CD4-positive, alpha-beta T cell treated with Interleukin-2 at 100 ng/mL for 4 hours (primary cell): ENCODE results near the gene SLC25A21.
"Not testable (repeated sequence)": the region's sequence is repeated elsewhere in the genome, so short reads cannot be mapped to it uniquely, and the experiment has no call there.

ENCODE experiments used
- DNase-seq: peaks from one replicate; pipeline ENCODE4 v3.0.0-alpha.2; 2020; ENCODE audit warnings: low spot score

The SLC25A21 gene

DNA sequence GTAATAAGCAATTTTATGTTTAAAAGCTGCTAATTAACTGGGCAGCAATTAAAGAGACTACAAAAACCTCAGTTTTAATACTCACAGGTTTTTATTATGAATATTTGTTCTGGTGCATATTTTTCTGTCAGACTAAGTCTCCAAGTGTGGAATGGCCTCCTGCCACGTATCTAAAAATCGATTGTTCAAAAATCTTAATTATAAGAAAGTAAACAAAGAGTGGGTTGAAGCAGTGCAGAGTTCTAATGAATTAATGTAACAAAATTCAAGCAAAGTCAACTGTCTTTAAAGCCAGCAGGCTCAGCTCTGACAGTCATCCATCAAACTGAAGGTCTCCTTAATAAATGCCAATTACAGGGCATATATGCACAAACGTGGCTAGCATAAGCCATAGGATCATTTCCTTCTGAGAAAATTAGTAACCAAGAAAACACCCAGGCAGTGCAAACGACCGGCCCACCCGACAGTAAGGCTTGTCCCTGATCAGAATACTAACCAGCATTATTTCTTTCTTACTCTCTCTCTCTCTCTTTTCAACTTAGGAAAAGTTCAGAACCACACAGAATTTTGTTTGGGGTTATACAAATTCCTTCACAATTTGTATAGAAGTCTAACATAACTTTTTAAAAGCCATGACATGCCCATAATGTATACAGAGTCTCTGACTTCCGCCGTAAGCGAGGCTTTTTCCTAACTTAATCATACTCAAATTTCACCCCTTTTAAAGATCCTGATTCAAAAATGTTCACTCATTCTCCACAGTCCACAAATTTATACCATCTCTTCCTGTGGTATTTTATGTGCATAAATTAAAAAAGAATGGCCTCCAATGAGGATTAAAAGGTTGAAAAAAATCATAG lies 83.8 kb downstream of the SLC25A21 start:
- DNase-seq: no peak

DNA sequence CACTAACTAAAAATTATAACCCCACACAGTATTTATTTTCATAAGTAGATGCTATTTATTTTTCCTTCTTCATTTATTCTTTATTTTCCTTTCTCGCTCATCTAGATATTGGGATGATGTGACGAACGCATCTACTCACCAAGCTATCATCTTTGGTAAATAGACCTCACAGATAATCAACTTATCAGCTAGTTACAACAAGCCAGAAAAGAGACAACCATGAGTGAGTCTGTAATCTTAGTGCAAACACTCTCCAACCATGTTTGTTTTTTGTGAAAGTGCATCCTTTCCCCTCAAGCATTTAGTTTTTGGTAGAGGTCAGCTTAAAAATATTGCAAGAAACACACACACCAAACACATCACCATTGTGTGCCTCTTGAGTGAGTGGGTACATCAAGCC lies 84.9 kb downstream of the SLC25A21 start:
- DNase-seq: no peak

- no peak for DNase-seq
Measured at GRCh38 chr14:37083599-37083998, 88.8 kb downstream of the SLC25A21 start.

GRCh38 chr14:37082449-37082848 lies 90.0 kb downstream of the SLC25A21 start:
- DNase-seq: no peak

- DNase-seq: no peak
Measured at GRCh38 chr14:37081856-37082255, 90.5 kb downstream of the SLC25A21 start.

DNA sequence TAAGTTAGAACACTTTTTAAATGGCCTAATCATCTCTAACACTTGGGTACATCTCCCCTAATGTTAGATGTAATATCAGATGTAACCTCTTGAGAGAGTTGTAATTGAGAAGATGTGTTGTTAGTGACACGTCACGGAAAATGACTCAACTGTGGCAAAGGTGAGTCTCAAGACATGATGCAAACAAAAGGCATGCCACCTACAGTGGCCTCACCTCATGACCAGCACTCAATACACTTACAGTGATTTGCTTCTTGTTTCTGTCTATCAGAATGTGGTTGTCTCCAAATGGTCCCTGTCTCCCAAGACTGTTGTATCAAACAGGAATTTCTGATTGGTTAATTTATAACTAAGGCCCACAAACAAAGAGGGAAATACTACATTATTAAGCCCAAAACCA lies 91.2 kb downstream of the SLC25A21 start:
- no peak for DNase-seq

DNA sequence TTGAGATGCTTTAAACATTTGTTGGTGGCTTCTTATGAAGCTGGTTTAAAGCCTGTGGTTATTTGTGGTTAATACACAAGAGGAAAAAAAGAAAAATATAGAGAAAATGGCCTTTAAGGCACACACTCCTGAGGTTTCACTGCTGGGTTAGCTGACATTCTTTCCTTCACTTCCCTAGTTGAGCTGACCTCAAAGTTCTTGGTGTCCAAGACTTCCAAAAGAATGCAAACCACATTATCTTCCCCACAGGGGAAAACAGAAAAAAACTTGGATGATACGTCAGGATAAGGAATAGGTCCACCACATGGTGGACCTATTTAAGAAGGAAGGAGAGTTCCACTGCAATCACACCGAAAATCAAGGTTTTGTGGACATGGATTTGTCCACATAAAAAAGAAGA lies 94.3 kb downstream of the SLC25A21 start:
- no peak for DNase-seq

DNA sequence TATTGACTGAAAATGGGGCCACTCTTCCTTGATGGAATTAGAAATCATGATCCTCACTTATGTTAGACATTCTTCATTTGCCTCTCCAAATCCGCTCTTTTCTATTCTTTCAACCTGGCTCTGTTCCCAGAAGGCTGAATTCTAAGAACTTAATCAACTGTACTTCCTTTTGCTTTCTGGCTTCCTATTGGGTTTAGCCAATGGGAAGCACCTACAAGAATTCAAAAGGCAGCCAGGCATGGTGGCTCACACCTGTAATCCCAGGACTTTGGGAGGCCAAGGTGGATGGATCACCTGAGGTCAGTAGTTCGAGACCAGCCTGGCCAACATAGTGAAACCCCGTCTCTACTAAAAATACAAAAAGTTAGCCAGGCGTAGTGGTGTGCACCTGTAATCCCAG lies 98.1 kb downstream of the SLC25A21 start:
- DNase-seq: not testable (repeated sequence)

GRCh38 chr14:37063467-37064240 lies 108.8 kb downstream of the SLC25A21 start:
- DNase-seq: no peak

DNA sequence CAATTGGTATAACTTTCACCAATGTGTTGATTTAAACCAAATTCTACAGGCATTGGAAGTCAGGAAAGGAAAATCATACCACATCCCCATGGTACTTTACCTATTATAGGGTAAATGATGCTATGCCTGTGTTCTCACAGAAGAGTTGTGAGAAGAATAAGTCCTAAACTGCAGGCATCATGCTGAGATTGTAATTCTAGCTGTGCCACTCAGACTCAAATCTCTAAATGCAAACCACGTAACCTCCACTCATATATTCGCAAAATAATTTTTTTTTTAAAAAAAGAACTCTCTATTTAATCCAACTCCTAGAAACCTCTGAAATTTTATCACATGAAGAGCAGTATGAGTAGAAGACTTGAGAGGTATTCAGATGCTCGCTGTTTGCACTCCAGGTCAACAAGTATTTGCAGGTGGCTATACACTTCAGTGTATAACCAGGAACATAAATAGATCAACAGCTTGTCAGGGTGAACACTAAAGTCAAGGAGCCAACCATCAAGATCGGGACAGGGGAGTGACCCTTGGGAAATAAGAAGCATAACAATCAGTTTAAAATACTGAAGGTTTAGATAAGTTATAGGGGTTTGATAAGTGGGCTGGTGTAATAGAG lies 110.1 kb downstream of the SLC25A21 start:
- no peak for DNase-seq

- DNase-seq: no peak
Measured at GRCh38 chr14:37061697-37062096, 110.7 kb downstream of the SLC25A21 start.

GRCh38 chr14:37060496-37061260 lies 111.7 kb downstream of the SLC25A21 start:
- DNase-seq: no peak

DNA sequence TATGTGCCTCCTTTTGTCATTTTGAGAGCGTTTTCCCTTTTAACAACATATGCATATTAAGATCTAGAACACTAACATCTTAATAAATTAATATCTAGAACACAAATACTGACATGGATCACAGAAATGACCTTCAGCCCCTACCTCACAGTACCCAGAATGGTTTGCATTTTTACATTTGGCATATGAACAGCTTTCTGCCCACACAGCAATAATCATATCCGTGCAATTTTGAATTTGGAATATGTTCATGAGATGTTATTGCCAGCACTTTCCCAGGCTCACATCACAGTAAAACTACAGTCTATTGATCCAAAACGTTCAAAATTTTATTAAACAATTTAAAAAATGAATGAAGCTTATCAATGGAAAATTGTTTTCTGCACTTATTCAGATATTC lies 114.6 kb downstream of the SLC25A21 start:
- no peak for DNase-seq

- DNase-seq: no peak
Measured at GRCh38 chr14:37056473-37056872, 115.9 kb downstream of the SLC25A21 start.

GRCh38 chr14:37054869-37055268 lies 117.5 kb downstream of the SLC25A21 start:
- no peak for DNase-seq

DNA sequence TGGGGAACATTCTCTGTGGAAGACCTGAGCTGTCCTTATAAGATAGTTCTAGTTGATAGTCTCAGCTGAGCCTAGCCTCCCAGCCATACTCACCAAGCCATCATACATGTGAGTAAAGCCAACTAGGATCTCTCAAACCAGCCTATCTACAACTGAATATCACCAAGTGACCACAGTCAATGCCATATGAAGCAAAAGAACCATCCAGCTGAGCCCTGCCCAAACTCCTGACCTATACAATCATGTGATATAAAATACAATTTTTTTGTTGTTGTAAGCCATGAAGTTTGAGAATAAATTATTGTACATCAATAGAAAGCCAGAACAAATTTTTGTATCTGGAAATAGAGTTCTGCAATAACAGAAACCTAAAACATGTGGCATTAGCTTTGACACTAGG lies 118.3 kb downstream of the SLC25A21 start:
- no peak for DNase-seq

DNA sequence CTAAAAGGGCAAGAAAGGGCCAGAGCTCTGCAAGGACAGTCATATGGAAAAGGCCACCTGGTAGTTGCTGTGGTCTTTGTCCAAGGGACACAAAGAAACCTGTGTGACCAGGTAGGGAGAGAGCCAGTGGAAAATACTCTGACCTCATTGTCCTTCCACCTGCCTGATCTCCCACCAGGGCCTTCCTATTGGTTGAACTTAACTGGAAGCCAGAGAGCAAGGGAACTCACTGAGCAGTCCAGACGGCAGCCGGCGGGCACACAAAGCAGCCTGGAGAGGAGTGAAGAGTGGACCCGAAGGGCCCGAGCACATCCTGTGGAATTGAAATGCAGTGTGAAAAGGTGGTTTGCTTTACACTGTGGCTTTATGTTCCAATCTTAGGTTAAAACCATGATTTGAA lies 120.7 kb downstream of the SLC25A21 start:
- no peak for DNase-seq

DNA sequence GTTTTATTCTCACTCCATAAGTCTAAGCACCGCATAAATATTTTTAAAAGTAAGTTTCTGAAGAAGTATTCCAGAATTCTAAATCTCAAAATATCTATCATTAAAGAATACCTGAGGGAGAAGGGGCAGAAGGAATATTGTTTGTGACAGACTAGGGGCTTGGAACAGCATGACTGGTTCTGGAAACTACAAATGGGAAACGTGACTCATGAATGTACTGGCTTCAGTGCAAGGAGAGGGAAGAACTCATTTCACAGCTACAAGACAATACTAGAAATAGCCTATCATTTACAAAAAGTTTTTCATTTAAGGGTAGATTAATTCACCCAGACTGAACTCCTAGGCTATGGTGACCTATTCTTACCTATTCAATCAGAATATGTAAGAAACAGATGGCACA lies 121.3 kb downstream of the SLC25A21 start:
- no peak for DNase-seq

- no peak for DNase-seq
Measured at GRCh38 chr14:37048666-37049071, 123.7 kb downstream of the SLC25A21 start.

DNA sequence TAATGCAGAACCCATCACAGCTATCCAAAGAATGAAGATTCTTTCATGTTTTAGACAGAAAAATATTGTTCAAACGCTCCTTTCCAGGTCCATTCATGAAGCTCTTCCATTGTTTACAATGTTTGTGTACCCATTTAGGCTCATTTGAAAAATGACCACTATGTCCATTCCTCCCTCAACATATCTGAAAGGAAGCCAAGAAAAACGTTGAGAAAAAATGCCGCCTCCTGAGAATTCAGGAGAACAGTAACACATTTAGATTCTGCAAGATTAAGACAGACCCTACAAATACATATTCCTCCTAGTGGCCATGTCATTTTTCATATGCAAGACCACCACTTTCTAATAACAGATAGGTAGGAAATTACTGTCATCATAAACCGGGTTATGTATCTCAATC lies 124.4 kb downstream of the SLC25A21 start:
- no peak for DNase-seq

DNA sequence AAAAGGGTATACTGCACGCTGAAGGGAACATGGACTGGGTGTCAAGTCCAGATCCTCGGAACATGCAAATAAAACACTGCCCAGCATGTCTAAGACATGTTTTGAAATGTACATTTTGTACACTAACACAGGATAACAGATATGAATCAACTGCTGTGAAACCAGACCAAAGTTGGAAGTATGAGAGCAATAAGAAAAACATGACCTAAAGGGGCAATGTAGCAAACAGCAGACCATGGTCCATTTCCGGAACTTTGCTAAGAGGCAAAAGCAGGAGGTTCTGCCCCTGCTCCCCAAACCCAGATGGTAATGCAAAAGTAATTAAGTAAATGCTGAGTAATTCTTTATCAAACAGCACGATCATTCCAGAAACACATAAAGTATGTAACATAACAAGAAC lies 125.2 kb downstream of the SLC25A21 start:
- DNase-seq: no peak

DNA sequence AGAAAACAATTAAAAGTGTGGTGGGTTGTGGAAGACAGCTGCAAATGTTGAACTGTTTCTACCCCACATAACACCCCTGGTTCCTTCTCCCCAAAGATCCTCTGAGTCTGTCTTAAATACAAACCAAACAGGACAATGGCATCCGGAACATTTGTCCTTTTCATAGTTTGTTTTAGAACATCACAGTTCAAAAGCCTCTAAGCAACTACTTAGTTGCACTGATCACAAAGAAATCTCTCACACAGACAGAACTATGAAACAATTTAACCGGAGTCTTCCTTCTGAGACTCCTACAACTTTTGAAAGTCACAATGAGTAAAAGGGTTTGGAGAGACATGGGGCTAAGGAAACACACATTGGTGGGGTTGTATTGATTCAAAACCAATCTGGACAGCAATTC lies 125.6 kb downstream of the SLC25A21 start:
- DNase-seq: no peak
